Loucy (cell line): ENCODE measurements around the gene KLHDC8A.

Experiments used
- CTCF ChIP-seq: fragments of 200-600 bp; sonication (generic); conservative IDR thresholded peaks from 2 replicates; pipeline ENCODE4 v1.5.1; 2014; ENCODE audit warnings: mild to moderate bottlenecking, antibody characterized with exemption, low read length
- EZH2phosphoT487 ChIP-seq: fragments of 200-600 bp; IDR thresholded peaks from 2 replicates; pipeline ENCODE4 v1.6.1; 2018; ENCODE audit warnings: antibody characterized with exemption, mild to moderate bottlenecking, moderate library complexity, borderline replicate concordance

DNA sequence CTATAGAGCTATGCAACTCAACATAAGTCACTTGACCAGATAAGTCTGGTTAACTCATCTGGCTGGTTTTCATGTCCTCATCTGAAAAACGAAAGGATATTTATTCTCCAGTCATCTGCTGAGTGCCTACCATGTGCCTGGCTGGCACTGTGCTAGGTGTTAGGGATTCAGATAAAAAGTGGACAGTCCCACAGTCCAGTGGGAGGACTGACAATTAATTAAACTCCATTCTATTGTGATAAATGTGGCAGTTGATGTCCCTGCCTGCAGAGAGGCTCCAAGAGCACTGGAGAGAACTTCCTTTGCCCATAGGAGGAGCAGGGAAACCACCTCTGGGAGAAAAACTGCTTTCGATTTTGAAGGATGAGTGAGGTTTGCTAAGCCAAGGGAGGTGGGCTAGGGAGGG is 40.6 kb downstream of the KLHDC8A start:
- TF ChIP-seq CTCF = no peak
- TF ChIP-seq EZH2phosphoT487 = no peak
